H1 (cell line): ENCODE results near the gene MEIOSIN. TPM values are rescaled to one million over a fixed set of nuclear protein-coding genes. Genes with fewer than 3 reads are reported as not detected.

ENCODE experiments used
- ASH2L ChIP-seq: fragments of 200-600, 300-600 bp; sonication (generic); IDR thresholded peaks from one replicate; pipeline ENCODE4 v1.7.1; 2017; ENCODE audit warnings: low read length
- CTCF ChIP-seq, 3 experiments: IDR thresholded peaks; 1 replicate in 2 of 3; 2 replicates in 1 of 3; pipeline versions ENCODE4 v1.5.1 to v1.6.1; 2011; ENCODE audit warnings: low read length in 3 of 3, mild to moderate bottlenecking in 3 of 3, inconsistent platforms in 2 of 3, low read depth in 1 of 3, moderate library complexity in 1 of 3; ENCODE audit not compliant: insufficient read depth in 1 of 3; ENCODE audit errors: control extremely low read depth in 1 of 3
- GABPA ChIP-seq: IDR thresholded peaks from 2 replicates; pipeline ENCODE4 v1.6.1; 2011; ENCODE audit warnings: mild to moderate bottlenecking, low read length, moderate library complexity, borderline replicate concordance; ENCODE audit not compliant: insufficient read depth
- RAD21 ChIP-seq, 2 experiments: IDR thresholded peaks in 1 of 2; conservative IDR thresholded peaks in 1 of 2; 2 replicates each; pipeline ENCODE4 v1.6.1; 2011; ENCODE audit warnings: low read depth in 2 of 2, low read length in 2 of 2, improper control_type of control experiment in 1 of 2, inconsistent platforms in 1 of 2, mild to moderate bottlenecking in 1 of 2, moderate library complexity in 1 of 2
- SIN3A ChIP-seq, 2 experiments: IDR thresholded peaks in 1 of 2; conservative IDR thresholded peaks in 1 of 2; 2 replicates each; pipeline ENCODE4 v1.6.1; 2011 to 2012; ENCODE audit warnings: low read length in 2 of 2, improper control_type of control experiment in 1 of 2, low read depth in 1 of 2, mild to moderate bottlenecking in 1 of 2
- SP1 ChIP-seq: IDR thresholded peaks from 2 replicates; pipeline ENCODE4 v1.6.1; 2011; ENCODE audit warnings: low read depth, low read length
- SRF ChIP-seq: IDR thresholded peaks from 2 replicates; pipeline ENCODE4 v1.6.1; 2011; ENCODE audit warnings: mild to moderate bottlenecking, low read depth, low read length, moderate library complexity
- polyA plus RNA-seq, 7 experiments: library from polyadenylated mRNA; depleted of rRNA in 3 of 7; stranded (reverse) in 5 of 7; unstranded in 2 of 7; fragments of >200 nt in 5 of 7; fragments of 200-250 nt in 2 of 7; gene quantifications; 1 replicate in 5 of 7; 2 replicates in 1 of 7; 4 replicates in 1 of 7; pipeline versions ENCODE4 v1.2.1 to v1.2.3, GENCODE V29; 2011 to 2013; ENCODE audit warnings: missing spikeins in 2 of 7, mixed read lengths in 2 of 7
- total RNA-seq: library from RNA; stranded (reverse); fragmentation: NEBNext Ultra II Directional; extraction: Animal tissue kit (Norgen Biotek cat#: 25700); gene quantifications from 2 replicates; pipeline ENCODE4 v1.2.1, GENCODE V29; 2021

The MEIOSIN gene
- total and polyA plus RNA-seq, 2 of the 8 experiments (the other 6 are each of a cell fraction or from before 2014, with no cell fraction given), result 0.11 TPM; not detected in 1

- TF ChIP-seq SRF, result no peak
- TF ChIP-seq ASH2L, result peak; percentile 1
- peak; percentile 51 to 56; a peak in 1 of 4 replicates for TF ChIP-seq SIN3A (conservative IDR thresholded peaks at IDR 0.05 in 1 of 2, IDR thresholded peaks at IDR 0.05 in 1 of 2; ENCODE audit: low read depth in 1 of 2, low read length in 2 of 2)
- TF ChIP-seq RAD21 (IDR thresholded peaks at IDR 0.05 in 1 of 2, conservative IDR thresholded peaks at IDR 0.05 in 1 of 2; ENCODE audit: low read depth in 2 of 2, low read length in 2 of 2), result peak; percentile 48 to 60; a peak in 3 of 4 replicates
- TF ChIP-seq SP1, result no peak
- peak; percentile 80 to 84 (median 84) for TF ChIP-seq CTCF (IDR thresholded peaks at IDR 0.05; ENCODE audit: control extremely low read depth in 1 of 3, insufficient read depth in 1 of 3, low read depth in 1 of 3, low read length in 3 of 3)
- TF ChIP-seq GABPA, result peak; percentile 67; the same call in 1 of the 2 replicates
- TF ChIP-seq, all 59 proteins: peak for 10
Measured at GRCh38 chr19:45693106-45693788, 40.0 kb upstream of the MEIOSIN start (continued).
